Testis (tissue), 2 donors: Measurements from ENCODE around the gene CDC27.

Experiments used
- CTCF ChIP-seq, 3 experiments: fragments of 450-650 bp in 2 of 3; fragments of 200-600 bp in 1 of 3; sonication (generic) in 1 of 3; IDR thresholded peaks; one replicate each; pipeline ENCODE4 v1.5.1; 2016 to 2019; ENCODE audit warnings: antibody characterized with exemption in 3 of 3, mild to moderate bottlenecking in 2 of 3, moderate library complexity in 1 of 3
- POLR2A ChIP-seq: fragments of 450-650 bp; IDR thresholded peaks from one replicate; pipeline ENCODE4 v1.6.1; 2017; ENCODE audit warnings: antibody characterized with exemption, mild to moderate bottlenecking, moderate library complexity

GRCh38 chr17:47145351-47145750 lies 43.7 kb downstream of the CDC27 start:
- TF ChIP-seq CTCF (IDR thresholded peaks at IDR 0.05) (no peak), POLR2A (no peak)
